HCT116 (cell line): ENCODE data around the gene GSN. TPM values are rescaled to one million over a fixed set of nuclear protein-coding genes. Genes with fewer than 3 reads are reported as not detected.

Experiments used
- ATAC-seq: fragments of 200-7000 bp; cut with Tn5 transposase; 2 replicates; pipeline ENCODE4 v1.9.1; 2020; ENCODE audit warnings: mild to moderate bottlenecking, moderate library complexity
- BruUV-seq: library from RNA; stranded (reverse); fragments of 400-500 nt; replicated peaks from 2 replicates; lab custom pipeline; 2021; lab: Mats Ljungman, UMichigan
- CTCF ChIA-PET: fragments of 300-600 bp; sonication (Branson Sonifier 250); formaldehyde crosslinking; loops from one replicate; lab custom pipeline; 2021; ENCODE audit warnings: antibody characterized with exemption; lab: Charles Lee
- POLR2A ChIA-PET: fragments of 300-600, 350-600 bp; sonication (Branson Sonifier 250); formaldehyde crosslinking; loops from one replicate; lab custom pipeline; 2021; ENCODE audit warnings: antibody characterized with exemption; lab: Charles Lee
- RAD21 ChIA-PET, 2 experiments: fragments of 300-600 bp; sonication (Branson Sonifier 250); formaldehyde crosslinking; loops; one replicate each; lab custom pipeline; 2023; ENCODE audit warnings: low total read pairs in 2 of 2; ENCODE audit not compliant: uncharacterized antibody in 2 of 2, unreplicated experiment in 2 of 2, low non-redundant PET in 1 of 2; lab: Charles Lee
- DNase-seq: peaks from one replicate; pipeline ENCODE4 v3.0.0-alpha.2; 2010; ENCODE audit warnings: low read depth, low spot score
- H2AFZ ChIP-seq: fragments of 200-600 bp; shearing (Covaris generic), sonication (generic); 2 replicates; pipeline ENCODE4 v1.6.1; 2017; ENCODE audit warnings: low read depth, mixed run types, mixed read lengths, antibody characterized with exemption, low read length; ENCODE audit not compliant: poor library complexity, severe bottlenecking
- H3K27ac ChIP-seq: 2 replicates; pipeline ENCODE4 v1.5.1; 2012; ENCODE audit warnings: low read depth, low read length
- H3K27me3 ChIP-seq: fragments of 200-600 bp; sonication (generic); 2 replicates; pipeline ENCODE4 v1.6.1; 2016; ENCODE audit warnings: mixed run types, low read length, mixed read lengths; ENCODE audit not compliant: insufficient read depth
- H3K36me3 ChIP-seq, 2 experiments: fragments of 200-500 bp in 1 of 2; fragments of 200-600 bp in 1 of 2; sonication (Bioruptor generic) in 1 of 2; sonication (generic) in 1 of 2; 2 replicates each; pipeline versions ENCODE4 v1.5.1 to v1.6.1; 2014 to 2016; ENCODE audit warnings: low read length in 2 of 2, inconsistent platforms in 1 of 2, mixed read lengths in 1 of 2, mixed run types in 1 of 2; ENCODE audit not compliant: insufficient read depth in 2 of 2, control insufficient read depth in 1 of 2
- H3K4me1 ChIP-seq, 2 experiments: fragments of 200-600 bp in 1 of 2; sonication (generic) in 1 of 2; 2 replicates each; pipeline versions ENCODE4 v1.5.1 to v1.6.1; 2012 to 2017; ENCODE audit warnings: low read length in 2 of 2, inconsistent platforms in 1 of 2, mild to moderate bottlenecking in 1 of 2, mixed read lengths in 1 of 2, mixed run types in 1 of 2, moderate library complexity in 1 of 2; ENCODE audit not compliant: insufficient read depth in 2 of 2, control insufficient read depth in 1 of 2
- H3K4me2 ChIP-seq: fragments of 200-600 bp; sonication (generic); 2 replicates; pipeline ENCODE4 v1.6.1; 2017; ENCODE audit warnings: mixed run types, low read length, mixed read lengths
- H3K4me3 ChIP-seq, 2 experiments: fragments of 200-600 bp in 1 of 2; sonication (generic) in 1 of 2; replicated peaks in 1 of 2; 2 replicates each; pipeline ENCODE4 v1.5.1; 2011 to 2016; ENCODE audit warnings: low read length in 2 of 2, control low read depth in 1 of 2, low read depth in 1 of 2, mild to moderate bottlenecking in 1 of 2, mixed read lengths in 1 of 2, mixed run types in 1 of 2
- H3K79me2 ChIP-seq: fragments of 200-600 bp; sonication (generic); 2 replicates; pipeline ENCODE4 v1.6.1; 2017; ENCODE audit warnings: mild to moderate bottlenecking, mixed run types, low read length, moderate library complexity, mixed read lengths; ENCODE audit not compliant: insufficient read depth
- H3K9ac ChIP-seq: fragments of 200-600 bp; sonication (generic); 2 replicates; pipeline ENCODE4 v1.6.1; 2016; ENCODE audit warnings: low read length, mixed read lengths
- H3K9me2 ChIP-seq: fragments of 200-600 bp; sonication (generic), shearing (Covaris generic); 2 replicates; pipeline ENCODE4 v1.6.1; 2017; ENCODE audit warnings: mixed run types, mild to moderate bottlenecking, moderate library complexity; ENCODE audit not compliant: insufficient read depth
- H3K9me3 ChIP-seq, 2 experiments: fragments of 200-500 bp in 1 of 2; fragments of 200-600 bp in 1 of 2; sonication (Bioruptor generic) in 1 of 2; sonication (generic) in 1 of 2; 2 replicates each; pipeline ENCODE4 v1.6.1; 2014 to 2017; ENCODE audit warnings: low read length in 2 of 2, mixed read lengths in 2 of 2, inconsistent platforms in 1 of 2, low read depth in 1 of 2, mild to moderate bottlenecking in 1 of 2, mixed run types in 1 of 2, moderate library complexity in 1 of 2; ENCODE audit not compliant: control insufficient read depth in 1 of 2, insufficient read depth in 1 of 2
- H4K20me1 ChIP-seq: fragments of 200-600 bp; sonication (generic), shearing (Covaris generic); 2 replicates; pipeline ENCODE4 v1.6.1; 2017; ENCODE audit warnings: mixed run types, mild to moderate bottlenecking, moderate library complexity; ENCODE audit not compliant: insufficient read depth
- MAX ChIP-seq: IDR thresholded peaks from 2 replicates; pipeline ENCODE4 v1.6.1; 2012
- POLR2AphosphoS5 ChIP-seq: IDR thresholded peaks from 2 replicates; pipeline ENCODE4 v1.6.1; 2011; ENCODE audit warnings: mild to moderate bottlenecking, low read depth, low read length, moderate library complexity
- ZFX ChIP-seq: fragments of 450-650 bp; IDR thresholded peaks from 2 replicates; pipeline ENCODE4 v1.6.1; 2017
- intact Hi-C: fragments of 100-400 bp; cut with micrococcal nuclease; formaldehyde crosslinking; loops from 2 replicates; pipeline ENCODE4 v1.10.0; 2022
- total RNA-seq: library from RNA; stranded (reverse); gene quantifications from one replicate; pipeline ENCODE4 v1.2.1, GENCODE V29; 2021; ENCODE audit not compliant: unreplicated experiment
- TF ChIP-seq, protein P1 (sequence below): IDR thresholded peaks from 2 replicates; pipeline ENCODE4 v1.6.1; 2012
- TF ChIP-seq, protein P2 (sequence below): IDR thresholded peaks from 2 replicates; pipeline ENCODE4 v1.6.1; 2012; ENCODE audit warnings: low read depth

The GSN gene
- total RNA-seq, 1 experiment from 2014 or later: 71.3 TPM

- no peak overlapping the region for H3K4me3 ChIP-seq
- ATAC-seq: no peak
- intact Hi-C loops: no loop called here
- H3K36me3 ChIP-seq: no peaks in the 10 kb centered on the region
- CTCF ChIA-PET: interaction anchor here (0.6 to 1.7 kb wide), 2 partner anchors 19 to 217 kb away, joined by 3 to 9 read pairs; no protein-coding TSS in a partner anchor
- H3K27ac ChIP-seq: no peak overlapping the region
- no peaks in the 10 kb centered on the region for H3K79me2 ChIP-seq
- H3K9me2 ChIP-seq: no peaks in the 10 kb centered on the region
- H3K9me3 ChIP-seq: no peaks in the 10 kb centered on the region
- H3K4me1 ChIP-seq: no peaks in the 10 kb centered on the region
- no peak overlapping the region for H3K9ac ChIP-seq
- no peak for TF ChIP-seq ZFX
- TF ChIP-seq, protein P1, sequence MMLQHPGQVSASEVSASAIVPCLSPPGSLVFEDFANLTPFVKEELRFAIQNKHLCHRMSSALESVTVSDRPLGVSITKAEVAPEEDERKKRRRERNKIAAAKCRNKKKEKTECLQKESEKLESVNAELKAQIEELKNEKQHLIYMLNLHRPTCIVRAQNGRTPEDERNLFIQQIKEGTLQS: no peak
- no peak for TF ChIP-seq POLR2AphosphoS5
- no peak for TF ChIP-seq MAX
- TF ChIP-seq, protein P2, sequence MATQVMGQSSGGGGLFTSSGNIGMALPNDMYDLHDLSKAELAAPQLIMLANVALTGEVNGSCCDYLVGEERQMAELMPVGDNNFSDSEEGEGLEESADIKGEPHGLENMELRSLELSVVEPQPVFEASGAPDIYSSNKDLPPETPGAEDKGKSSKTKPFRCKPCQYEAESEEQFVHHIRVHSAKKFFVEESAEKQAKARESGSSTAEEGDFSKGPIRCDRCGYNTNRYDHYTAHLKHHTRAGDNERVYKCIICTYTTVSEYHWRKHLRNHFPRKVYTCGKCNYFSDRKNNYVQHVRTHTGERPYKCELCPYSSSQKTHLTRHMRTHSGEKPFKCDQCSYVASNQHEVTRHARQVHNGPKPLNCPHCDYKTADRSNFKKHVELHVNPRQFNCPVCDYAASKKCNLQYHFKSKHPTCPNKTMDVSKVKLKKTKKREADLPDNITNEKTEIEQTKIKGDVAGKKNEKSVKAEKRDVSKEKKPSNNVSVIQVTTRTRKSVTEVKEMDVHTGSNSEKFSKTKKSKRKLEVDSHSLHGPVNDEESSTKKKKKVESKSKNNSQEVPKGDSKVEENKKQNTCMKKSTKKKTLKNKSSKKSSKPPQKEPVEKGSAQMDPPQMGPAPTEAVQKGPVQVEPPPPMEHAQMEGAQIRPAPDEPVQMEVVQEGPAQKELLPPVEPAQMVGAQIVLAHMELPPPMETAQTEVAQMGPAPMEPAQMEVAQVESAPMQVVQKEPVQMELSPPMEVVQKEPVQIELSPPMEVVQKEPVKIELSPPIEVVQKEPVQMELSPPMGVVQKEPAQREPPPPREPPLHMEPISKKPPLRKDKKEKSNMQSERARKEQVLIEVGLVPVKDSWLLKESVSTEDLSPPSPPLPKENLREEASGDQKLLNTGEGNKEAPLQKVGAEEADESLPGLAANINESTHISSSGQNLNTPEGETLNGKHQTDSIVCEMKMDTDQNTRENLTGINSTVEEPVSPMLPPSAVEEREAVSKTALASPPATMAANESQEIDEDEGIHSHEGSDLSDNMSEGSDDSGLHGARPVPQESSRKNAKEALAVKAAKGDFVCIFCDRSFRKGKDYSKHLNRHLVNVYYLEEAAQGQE: no peak
- no TSS peak for BruUV-seq
- H2AFZ ChIP-seq: no peak overlapping the region
- RAD21 ChIA-PET: no interaction called here
- no peak overlapping the region for H3K4me2 ChIP-seq
- H4K20me1 ChIP-seq: no peaks in the 10 kb centered on the region
- H3K27me3 ChIP-seq: no peaks in the 10 kb centered on the region
- DNase-seq: no peak
- POLR2A ChIA-PET: no interaction called here
Observed at GRCh38 chr9:121339437-121339836, 71.5 kb downstream of the GSN start.
